Cardiac septum (tissue), 1 donor: ENCODE results near the gene MPO. TPM values are rescaled to one million over a fixed set of nuclear protein-coding genes. Genes with fewer than 3 reads are reported as not detected.

Source experiments
- DNase-seq: peaks from one replicate; pipeline ENCODE4 v3.0.0-alpha.2; 2020; ENCODE audit warnings: low spot score
- intact Hi-C: fragments of 100-400 bp; cut with DNase I; formaldehyde crosslinking; loops from one replicate; pipeline ENCODE4 v1.14.0; 2022
- total RNA-seq: library from RNA; stranded (reverse); fragmentation: NEBNext Ultra II Directional; extraction: Animal tissue kit (Norgen Biotek cat#: 25700); gene quantifications from one replicate; pipeline ENCODE4 v1.2.1, GENCODE V29; 2021
- donor health status: DM: no; HTN: no; CAD: no.

Gene MPO
- total RNA-seq, 1 donor from 2014 or later: 0.94 TPM

- DNase-seq: peak; percentile 70
- intact Hi-C loops: no loop called here
Observed at GRCh38 chr17:58308985-58309917, 28.5 kb upstream of the MPO start.

GRCh38 chr17:58308173-58308984 lies 27.6 kb upstream of the MPO start:
- intact Hi-C loops: no loop called here
- DNase-seq: peak; percentile 78

GRCh38 chr17:58307468-58308172 lies 26.9 kb upstream of the MPO start:
- intact Hi-C loops: no loop called here
- DNase-seq: peak; percentile 54

GRCh38 chr17:58306131-58306951 lies 25.6 kb upstream of the MPO start:
- intact Hi-C loops: no loop called here
- peak; percentile 51 for DNase-seq

GRCh38 chr17:58305626-58306025 lies 24.9 kb upstream of the MPO start:
- intact Hi-C loops: no loop called here

GRCh38 chr17:58304750-58305486 lies 24.2 kb upstream of the MPO start:
- intact Hi-C loops: no loop called here
- peak; percentile 67 for DNase-seq

More at GRCh38 chr17:58305626-58306025, 24.9 kb upstream of the MPO start:
- DNase-seq: peak; percentile 19

GRCh38 chr17:58303971-58304749 lies 23.4 kb upstream of the MPO start:
- peak; percentile 84 for DNase-seq
- intact Hi-C loops: no loop called here

- intact Hi-C loops: no loop called here
- peak; percentile 71 for DNase-seq
Observed at GRCh38 chr17:58302919-58303585, 22.3 kb upstream of the MPO start.

- DNase-seq: peak; percentile 39
- intact Hi-C loops: no loop called here
Observed at GRCh38 chr17:58302171-58302918, 21.6 kb upstream of the MPO start.

GRCh38 chr17:58301504-58302150 lies 20.9 kb upstream of the MPO start:
- intact Hi-C loops: no loop called here
- DNase-seq: peak; percentile 65

- intact Hi-C loops: no loop called here
- DNase-seq: peak; percentile 41
Observed at GRCh38 chr17:58300336-58300735, 19.6 kb upstream of the MPO start.

GRCh38 chr17:58294034-58294433 lies 13.3 kb upstream of the MPO start:
- intact Hi-C loops: no loop called here
- DNase-seq: no peak

- intact Hi-C loops: no loop called here
- DNase-seq: no peak
Observed at GRCh38 chr17:58291246-58291645, 10.5 kb upstream of the MPO start.

- DNase-seq: no peak
- intact Hi-C loops: no loop called here
Observed at GRCh38 chr17:58289869-58290268, 9.1 kb upstream of the MPO start.

- intact Hi-C loops: no loop called here
- no peak for DNase-seq
Observed at GRCh38 chr17:58285422-58285810, 4.7 kb upstream of the MPO start.
